Heart right ventricle (tissue), 16 donors: Measurements from ENCODE around the gene CHCHD3. TPM values are rescaled to one million over a fixed set of nuclear protein-coding genes. Genes with fewer than 3 reads are reported as not detected.

Experiments
- ATAC-seq, 8 donors: fragments of 200-7000 bp; cut with Tn5 transposase; one replicate each; pipeline ENCODE4 v1.9.1; 2020; ENCODE audit warnings: mild to moderate bottlenecking in 8 of 8, moderate library complexity in 8 of 8, moderate number of reproducible peaks in 1 of 8
- DNase-seq, 2 donors: peaks; one replicate each; pipeline ENCODE4 v3.0.0-alpha.2; 2020
- H3K27ac ChIP-seq, 10 donors: fragments of 200-600 bp; sonication (generic) in 2 of 10; one replicate each; pipeline versions ENCODE4 v1.5.0 to v1.8.0; 2020 to 2022; ENCODE audit warnings: mild to moderate bottlenecking in 3 of 10
- H3K27me3 ChIP-seq, 7 donors: fragments of 200-600 bp; one replicate each; pipeline ENCODE4 v1.8.0; 2021 to 2022; ENCODE audit warnings: mild to moderate bottlenecking in 2 of 7
- H3K36me3 ChIP-seq, 9 donors: fragments of 200-600 bp; sonication (generic) in 1 of 9; one replicate each; pipeline versions ENCODE4 v1.5.0 to v1.8.0; 2020 to 2022; ENCODE audit warnings: mild to moderate bottlenecking in 2 of 9
- H3K4me1 ChIP-seq, 9 donors: fragments of 200-600 bp; sonication (generic) in 1 of 9; one replicate each; pipeline versions ENCODE4 v1.5.0 to v1.8.0; 2020 to 2022; ENCODE audit warnings: mild to moderate bottlenecking in 4 of 9
- H3K4me3 ChIP-seq, 10 donors: fragments of 200-600 bp; sonication (generic) in 2 of 10; one replicate each; pipeline versions ENCODE4 v1.5.0 to v1.8.0; 2020 to 2022; ENCODE audit warnings: mild to moderate bottlenecking in 7 of 10, moderate library complexity in 2 of 10
- H3K9me3 ChIP-seq, 11 donors: fragments of 200-600 bp in 10 of 11; sonication (generic) in 2 of 11; one replicate each; pipeline versions ENCODE4 v1.5.0 to v1.8.0; 2013 to 2022; ENCODE audit warnings: mild to moderate bottlenecking in 2 of 11, control low read depth in 1 of 11, moderate library complexity in 1 of 11
- WGBS, 2 donors: extraction: QIAGEN DNeasy Blood & Tissue Kit; methylation state at CpG; one replicate each; pipeline ENCODE4 v1.1.7; 2013; ENCODE audit warnings: inconsistent platforms in 1 of 2; 5-methylcytosine and 5-hydroxymethylcytosine counted together
- intact Hi-C, 10 donors: fragments of 100-400 bp; cut with DNase I; formaldehyde crosslinking; loops; one replicate each; pipeline versions ENCODE4 v1.11.1 to v1.14.2; 2022
- polyA plus RNA-seq, 2 donors: library from polyadenylated mRNA; stranded (reverse); fragments of 200-250 nt; gene quantifications; one replicate each; pipeline ENCODE4 v1.2.3, GENCODE V29; 2013
- total RNA-seq, 10 donors: library from RNA; stranded (reverse); fragmentation: NEBNext Ultra II Directional in 3 of 10; extraction: Animal tissue kit (Norgen Biotek cat#: 25700) in 3 of 10; gene quantifications; one replicate each; pipeline versions ENCODE4 v1.2.1 to v1.2.4, GENCODE V29; 2021 to 2023
- TF ChIP-seq, protein P1 (sequence below), 9 donors: fragments of 200-600 bp; sonication (generic) in 2 of 9; IDR thresholded peaks; one replicate each; pipeline versions ENCODE4 v1.5.0 to v1.8.0; 2021 to 2022; ENCODE audit warnings: antibody characterized with exemption in 9 of 9, mild to moderate bottlenecking in 5 of 9, moderate library complexity in 1 of 9
- donor health status: Arrhythmogenic right ventricular cardiomyopathy.
- donor health status: ischemic (EF 13 %, LVEDD 7.1; RV severe dilation, severe dysfunction).
- donor health status: healthy with polysubstance abuse.
- donor health status: DM: no; HTN: yes; CAD: no.
- donor health status: DM: no; HTN: no; CAD: no.
- donor health status: ischemic (EF 25% LVEDD 6.9; RV normal size, moderate dysfunction).
- donor health status: ischemic (EF 25% LVEDD 5.7; RV mildly dilated, moderate dysfunction).
- donor health status: healthy.
- donor health status: DM: yes; HTN: yes; CAD: no.
- donor health status: Ischemic cardiomyopathy.
- donor health status: ischemic (EF 35%, LVEDD 5.7; RV mildly dilated, moderate dysfunction).
- donor health status: nonischemic (EF 11% LVEDD 7.7; RV severe dilation, severe dysfunction).
- donor health status: DM: yes; HTN: yes; CAD: no.
- donor health status: PGD.
- donor health status: ischemic (EF 29% LVEDD 5.4; RV normal size, mild dysfunction).
- donor health status: nonischemic (EF 23%, LVEDD 6.1; RV moderate dilation, normal function).

Gene CHCHD3
- total and polyA plus RNA-seq, 12 donors = 42.6 to 215 (median 185) TPM

DNA sequence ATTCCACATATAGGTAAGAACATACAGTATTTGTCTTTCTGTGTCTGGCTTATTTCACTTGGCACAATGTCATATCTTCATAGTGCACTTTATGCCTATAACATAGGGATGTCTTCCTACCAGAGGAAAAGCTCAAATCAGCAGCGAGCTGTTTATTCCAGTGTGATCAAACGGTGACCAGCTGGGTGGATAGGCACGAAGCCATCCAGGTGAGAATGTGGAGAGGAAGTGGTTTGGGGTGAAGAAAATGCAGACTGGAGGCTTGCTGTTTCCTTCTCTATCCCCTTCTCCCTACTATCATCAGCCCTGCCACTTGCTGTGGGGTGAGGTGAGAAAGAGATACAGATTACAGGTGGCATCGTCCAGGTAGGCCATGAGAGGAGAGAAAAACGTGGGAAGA, 52.4 kb downstream of the CHCHD3 start:
- Histone ChIP-seq H3K9me3 (peaks cover 0 to 13% (median 0%) of the 10 kb centered on the region in 11 donors), H3K36me3 (no peaks in the 10 kb centered on the region), H3K4me1 (peaks cover 0 to 30% (median 15%) of the 10 kb centered on the region in 9 donors), H3K27me3 (no peaks in the 10 kb centered on the region), H3K4me3 (no peak overlapping the region), H3K27ac (no peak overlapping the region)
- DNase-seq (no peak), ATAC-seq (no peak)
- intact Hi-C loops = no loop called here
- WGBS, 2 donors = 55 to 65% methylated on average over 5 of the region's 5 CpGs
- TF ChIP-seq, protein P1, sequence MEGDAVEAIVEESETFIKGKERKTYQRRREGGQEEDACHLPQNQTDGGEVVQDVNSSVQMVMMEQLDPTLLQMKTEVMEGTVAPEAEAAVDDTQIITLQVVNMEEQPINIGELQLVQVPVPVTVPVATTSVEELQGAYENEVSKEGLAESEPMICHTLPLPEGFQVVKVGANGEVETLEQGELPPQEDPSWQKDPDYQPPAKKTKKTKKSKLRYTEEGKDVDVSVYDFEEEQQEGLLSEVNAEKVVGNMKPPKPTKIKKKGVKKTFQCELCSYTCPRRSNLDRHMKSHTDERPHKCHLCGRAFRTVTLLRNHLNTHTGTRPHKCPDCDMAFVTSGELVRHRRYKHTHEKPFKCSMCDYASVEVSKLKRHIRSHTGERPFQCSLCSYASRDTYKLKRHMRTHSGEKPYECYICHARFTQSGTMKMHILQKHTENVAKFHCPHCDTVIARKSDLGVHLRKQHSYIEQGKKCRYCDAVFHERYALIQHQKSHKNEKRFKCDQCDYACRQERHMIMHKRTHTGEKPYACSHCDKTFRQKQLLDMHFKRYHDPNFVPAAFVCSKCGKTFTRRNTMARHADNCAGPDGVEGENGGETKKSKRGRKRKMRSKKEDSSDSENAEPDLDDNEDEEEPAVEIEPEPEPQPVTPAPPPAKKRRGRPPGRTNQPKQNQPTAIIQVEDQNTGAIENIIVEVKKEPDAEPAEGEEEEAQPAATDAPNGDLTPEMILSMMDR (IDR thresholded peaks at IDR 0.05) = no peak

DNA sequence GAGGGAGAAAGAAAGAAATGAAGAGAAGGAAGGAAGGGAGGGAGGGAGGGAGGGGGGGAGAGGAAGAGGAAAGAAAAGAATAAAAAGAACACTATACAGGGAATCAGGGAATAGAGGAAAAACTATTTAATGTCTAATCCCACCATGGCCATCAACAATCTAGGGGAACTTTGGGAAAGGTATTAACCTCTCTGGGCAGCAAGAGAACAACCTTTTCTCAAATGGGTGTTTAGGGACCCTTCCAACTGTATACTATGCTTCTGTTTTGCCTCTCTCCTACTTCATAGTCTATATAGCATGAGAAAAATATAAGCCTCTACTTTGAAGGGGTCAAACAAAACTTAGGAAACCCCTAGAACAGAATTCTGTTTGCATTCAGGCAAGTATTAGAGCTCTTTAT, 54.5 kb downstream of the CHCHD3 start:
- Histone ChIP-seq H3K36me3 (peaks cover 0 to 3% (median 0%) of the 10 kb centered on the region in 9 donors), H3K4me1 (peaks cover 0 to 41% (median 29%) of the 10 kb centered on the region in 9 donors), H3K27me3 (no peaks in the 10 kb centered on the region), H3K27ac (no peak overlapping the region), H3K4me3 (no peak overlapping the region), H3K9me3 (peaks cover 0 to 13% (median 0%) of the 10 kb centered on the region in 11 donors)
- intact Hi-C loops = no loop called here
- TF ChIP-seq, protein P1 (IDR thresholded peaks at IDR 0.05) = no peak
- ATAC-seq = no peak
- DNase-seq = no peak

DNA sequence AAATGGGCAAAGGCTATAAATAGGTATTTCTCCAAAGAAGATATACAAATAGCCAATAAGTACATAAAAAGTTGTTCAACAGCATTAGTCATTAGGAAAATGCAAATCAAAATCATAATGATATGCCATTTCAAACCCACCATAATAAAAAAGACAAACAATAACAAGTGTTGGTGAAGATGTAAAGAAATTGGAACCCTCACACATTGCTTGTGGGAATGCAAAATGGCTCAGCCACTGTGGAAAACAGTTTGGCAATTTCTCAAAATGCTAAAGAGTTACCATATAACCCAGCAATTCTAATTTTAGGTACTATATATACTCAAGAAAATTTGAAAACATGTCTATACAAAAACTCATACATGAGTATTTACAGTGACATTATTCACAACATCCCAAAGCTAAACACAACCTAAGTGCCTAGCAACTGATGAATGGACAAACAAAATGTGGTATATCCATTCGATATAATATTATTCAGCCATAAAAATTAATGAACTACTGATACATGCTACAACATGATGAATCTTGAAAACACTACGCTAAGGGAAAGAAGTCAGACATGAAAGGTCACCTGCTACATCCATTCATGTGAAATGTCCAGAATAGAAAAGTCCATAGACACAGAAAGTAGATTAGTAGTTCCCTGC, 55.6 kb downstream of the CHCHD3 start:
- Histone ChIP-seq H3K27ac (no peak overlapping the region), H3K4me3 (no peak overlapping the region), H3K9me3 (peaks cover 0 to 13% (median 0%) of the 10 kb centered on the region in 11 donors), H3K27me3 (no peaks in the 10 kb centered on the region), H3K4me1 (peaks cover 0 to 47% (median 29%) of the 10 kb centered on the region in 9 donors), H3K36me3 (peaks cover 0 to 11% (median 0%) of the 10 kb centered on the region in 9 donors)
- no peak for ATAC-seq
- intact Hi-C loops = no loop called here
- TF ChIP-seq, protein P1 (IDR thresholded peaks at IDR 0.05) = no peak
- no peak for DNase-seq
- 97 to 98% methylated on average over 2 of the region's 2 CpGs for WGBS, 2 donors

DNA sequence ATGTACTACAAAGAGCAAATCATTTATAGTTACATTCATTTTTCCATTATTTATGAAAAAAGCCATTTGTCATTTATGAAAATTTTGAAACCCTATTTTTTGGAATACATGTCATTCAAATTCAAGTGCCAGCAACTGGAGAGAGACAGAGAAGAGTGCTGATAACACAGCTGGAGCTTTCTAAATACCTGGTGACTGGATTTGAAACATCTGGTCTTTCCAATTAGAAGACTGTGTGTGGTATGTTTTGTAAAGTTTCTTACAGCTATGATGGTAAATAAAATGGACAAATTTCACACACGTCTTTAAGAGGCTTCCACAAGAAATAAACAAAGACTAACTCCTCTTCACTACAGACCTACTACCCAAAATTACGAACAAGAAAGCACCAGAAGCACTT, 56.8 kb downstream of the CHCHD3 start:
- Histone ChIP-seq H3K9me3 (peaks cover 0 to 13% (median 0%) of the 10 kb centered on the region in 11 donors), H3K27ac (no peak overlapping the region), H3K27me3 (no peaks in the 10 kb centered on the region), H3K4me1 (peaks cover 0 to 41% (median 26%) of the 10 kb centered on the region in 9 donors), H3K4me3 (no peak overlapping the region), H3K36me3 (peaks cover 0 to 11% (median 0%) of the 10 kb centered on the region in 9 donors)
- intact Hi-C loops = no loop called here
- ATAC-seq (no peak), DNase-seq (no peak)
- 87 to 93% methylated on average over 2 of the region's 2 CpGs for WGBS, 2 donors
- TF ChIP-seq, protein P1 (IDR thresholded peaks at IDR 0.05) = no peak
